ENCODE measurements around the gene ATP11C.
"Not testable (repeated sequence)": the region's sequence is repeated elsewhere in the genome, so short reads cannot be mapped to it uniquely, and the experiment has no call there.

Gene ATP11C

GRCh38 chrX:139851730-139852129, 81.1 kb downstream of the ATP11C start:
- DNase-seq: no peak

- DNase-seq: no peak
These were observed 81.9 kb downstream of the ATP11C start for GRCh38 chrX:139850968-139851367.

GRCh38 chrX:139844884-139845283, 88.0 kb downstream of the ATP11C start:
- no peak for DNase-seq

GRCh38 chrX:139844163-139844562, 88.7 kb downstream of the ATP11C start:
- DNase-seq: no peak

- DNase-seq: no peak
These were observed 90.3 kb downstream of the ATP11C start for GRCh38 chrX:139842326-139843185.

GRCh38 chrX:139836335-139836734, 96.5 kb downstream of the ATP11C start:
- not testable (repeated sequence) for DNase-seq

- no peak for DNase-seq
These were observed 98.0 kb downstream of the ATP11C start for GRCh38 chrX:139834879-139835278.

GRCh38 chrX:139832718-139833309, 100.0 kb downstream of the ATP11C start:
- DNase-seq: no peak

- DNase-seq: no peak
These were observed 101.0 kb downstream of the ATP11C start for GRCh38 chrX:139831675-139832456.

- no peak for DNase-seq
These were observed 101.8 kb downstream of the ATP11C start for GRCh38 chrX:139831017-139831416.

GRCh38 chrX:139828830-139829229, 104.0 kb downstream of the ATP11C start:
- DNase-seq: no peak

GRCh38 chrX:139828033-139828432, 104.8 kb downstream of the ATP11C start:
- DNase-seq: no peak

GRCh38 chrX:139826065-139827044, 106.5 kb downstream of the ATP11C start:
- DNase-seq: no peak

- DNase-seq: no peak
These were observed 107.2 kb downstream of the ATP11C start for GRCh38 chrX:139825618-139826017.

- DNase-seq: no peak
These were observed 109.0 kb downstream of the ATP11C start for GRCh38 chrX:139823806-139824205.

- DNase-seq: no peak
These were observed 112.4 kb downstream of the ATP11C start for GRCh38 chrX:139820358-139820984.

GRCh38 chrX:139816204-139816603, 116.6 kb downstream of the ATP11C start:
- DNase-seq: no peak

GRCh38 chrX:139815771-139816170, 117.1 kb downstream of the ATP11C start:
- no peak for DNase-seq

GRCh38 chrX:139811942-139812629, 120.8 kb downstream of the ATP11C start:
- no peak for DNase-seq

- no peak for DNase-seq
These were observed 128.4 kb downstream of the ATP11C start for GRCh38 chrX:139804482-139804881.

- no peak for DNase-seq
These were observed 129.6 kb downstream of the ATP11C start for GRCh38 chrX:139803224-139803623.

Measured in activated CD8-positive, alpha-beta memory T cell treated with anti-CD3 and anti-CD28 coated beads, Interleukin-2, amount 50 U/mL, for 4 hours (primary cell).